HEK293T (cell line): ENCODE measurements around the gene DDIT4.

Experiments
- CTCF ChIA-PET: fragments of 350-600 bp; formaldehyde crosslinking; extraction: SDS; loops from one replicate; lab custom pipeline; 2021; ENCODE audit warnings: antibody characterized with exemption, inconsistent platforms; lab: Yijun Ruan, JAX
- POLR2A ChIA-PET: fragments of 350-600 bp; formaldehyde crosslinking; extraction: SDS; loops from one replicate; lab custom pipeline; 2020; ENCODE audit warnings: antibody characterized with exemption, inconsistent platforms; lab: Yijun Ruan, JAX
- DNase-seq: peaks from one replicate; pipeline ENCODE4 v3.0.0; 2012; ENCODE audit warnings: mixed read lengths; ENCODE audit errors: extremely low spot score
- ARNT ChIP-seq: fragments of 450-650 bp; IDR thresholded peaks from 2 replicates; pipeline ENCODE4 v1.6.1; 2017; ENCODE audit warnings: mild to moderate bottlenecking
- BHLHE40 ChIP-seq: fragments of 450-650 bp; IDR thresholded peaks from 2 replicates; pipeline ENCODE4 v1.6.1; 2016; ENCODE audit warnings: mild to moderate bottlenecking, moderate library complexity, borderline replicate concordance
- CTBP1 ChIP-seq: fragments of 450-650 bp; IDR thresholded peaks from 2 replicates; pipeline ENCODE4 v1.6.1; 2016; ENCODE audit warnings: borderline replicate concordance
- ELF4 ChIP-seq: fragments of 450-650 bp; IDR thresholded peaks from 2 replicates; pipeline ENCODE4 v1.6.1; 2017; ENCODE audit warnings: antibody characterized with exemption
- FOXA1 ChIP-seq: fragments of 450-650 bp; IDR thresholded peaks from 2 replicates; pipeline ENCODE4 v1.6.1; 2016; ENCODE audit warnings: mild to moderate bottlenecking
- FOXK2 ChIP-seq: fragments of 450-650 bp; IDR thresholded peaks from 2 replicates; pipeline ENCODE4 v1.6.1; 2016; ENCODE audit warnings: mild to moderate bottlenecking
- FOXM1 ChIP-seq: fragments of 450-650 bp; IDR thresholded peaks from 2 replicates; pipeline ENCODE4 v1.6.1; 2017; ENCODE audit warnings: mild to moderate bottlenecking, borderline replicate concordance
- HDGF ChIP-seq: fragments of 450-650 bp; IDR thresholded peaks from 2 replicates; pipeline ENCODE4 v1.6.1; 2017; ENCODE audit warnings: antibody characterized with exemption, borderline replicate concordance
- L3MBTL2 ChIP-seq: fragments of 450-650 bp; conservative IDR thresholded peaks from 2 replicates; pipeline ENCODE4 v1.6.1; 2016; ENCODE audit warnings: mild to moderate bottlenecking
- LEF1 ChIP-seq: fragments of 450-650 bp; IDR thresholded peaks from 2 replicates; pipeline ENCODE4 v1.6.1; 2017; ENCODE audit warnings: mild to moderate bottlenecking, borderline replicate concordance
- NFRKB ChIP-seq: fragments of 450-650 bp; IDR thresholded peaks from 2 replicates; pipeline ENCODE4 v1.6.1; 2016; ENCODE audit warnings: mild to moderate bottlenecking, moderate library complexity
- SP1 ChIP-seq: fragments of 450-650 bp; IDR thresholded peaks from 2 replicates; pipeline ENCODE4 v1.6.1; 2017
- SUZ12 ChIP-seq: fragments of 450-650 bp; IDR thresholded peaks from 2 replicates; pipeline ENCODE4 v1.6.1; 2016; ENCODE audit warnings: mild to moderate bottlenecking
- TARDBP ChIP-seq: fragments of 450-650 bp; IDR thresholded peaks from 2 replicates; pipeline ENCODE4 v1.6.1; 2016
- ZNF384 ChIP-seq: fragments of 450-650 bp; IDR thresholded peaks from 2 replicates; pipeline ENCODE4 v1.6.1; 2016
- TF ChIP-seq, protein P1 (sequence below): fragments of 450-650 bp; IDR thresholded peaks from 2 replicates; pipeline ENCODE4 v1.6.1; 2016

DDIT4 gene

DNA sequence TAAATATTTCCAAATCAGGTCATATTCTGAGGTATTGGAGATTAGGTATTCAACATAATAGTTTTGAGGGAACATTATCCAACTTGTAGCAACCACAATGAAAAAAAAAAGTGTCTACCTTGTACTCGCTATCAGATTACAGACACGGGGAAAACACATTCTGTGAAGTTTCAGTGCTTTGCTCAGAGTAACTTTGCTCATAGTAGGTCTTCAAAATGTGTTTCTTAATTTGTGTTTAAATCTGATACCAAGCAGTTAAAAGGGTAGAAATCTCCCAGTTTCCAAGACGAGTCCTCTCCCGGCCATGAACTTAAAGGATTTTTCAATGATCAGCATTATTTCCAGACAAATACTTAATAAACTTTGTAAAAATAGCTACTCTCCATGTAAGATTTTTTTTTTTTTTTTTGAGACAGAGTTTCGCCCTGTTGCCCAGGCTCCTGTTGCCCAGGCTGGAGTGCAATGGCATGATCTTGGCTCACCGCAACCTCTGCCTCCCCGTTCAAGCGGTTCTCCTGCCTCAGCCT is 39.2 kb downstream of the DDIT4 start:
- ChIA-PET POLR2A (interaction anchor here (0.7 to 22.3 kb wide), 3 partner anchors 8 to 51 kb away, joined by 3 to 517 read pairs (median 4); partner anchors contain the start of gene DDIT4), CTCF (interaction anchor here (0.6 kb wide), 1 partner anchor 43 kb away, joined by 3 read pairs; no protein-coding TSS in a partner anchor)
- TF ChIP-seq FOXK2 (no peak), CTBP1 (no peak), NFRKB (no peak), ARNT (no peak), HDGF (no peak), BHLHE40 (no peak), SP1 (no peak), TARDBP (no peak), ZNF384 (no peak), LEF1 (no peak), ELF4 (no peak), L3MBTL2 (no peak), SUZ12 (no peak)
- TF ChIP-seq, protein P1, sequence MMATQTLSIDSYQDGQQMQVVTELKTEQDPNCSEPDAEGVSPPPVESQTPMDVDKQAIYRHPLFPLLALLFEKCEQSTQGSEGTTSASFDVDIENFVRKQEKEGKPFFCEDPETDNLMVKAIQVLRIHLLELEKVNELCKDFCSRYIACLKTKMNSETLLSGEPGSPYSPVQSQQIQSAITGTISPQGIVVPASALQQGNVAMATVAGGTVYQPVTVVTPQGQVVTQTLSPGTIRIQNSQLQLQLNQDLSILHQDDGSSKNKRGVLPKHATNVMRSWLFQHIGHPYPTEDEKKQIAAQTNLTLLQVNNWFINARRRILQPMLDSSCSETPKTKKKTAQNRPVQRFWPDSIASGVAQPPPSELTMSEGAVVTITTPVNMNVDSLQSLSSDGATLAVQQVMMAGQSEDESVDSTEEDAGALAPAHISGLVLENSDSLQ, result no peak
- no peak for DNase-seq

DNA sequence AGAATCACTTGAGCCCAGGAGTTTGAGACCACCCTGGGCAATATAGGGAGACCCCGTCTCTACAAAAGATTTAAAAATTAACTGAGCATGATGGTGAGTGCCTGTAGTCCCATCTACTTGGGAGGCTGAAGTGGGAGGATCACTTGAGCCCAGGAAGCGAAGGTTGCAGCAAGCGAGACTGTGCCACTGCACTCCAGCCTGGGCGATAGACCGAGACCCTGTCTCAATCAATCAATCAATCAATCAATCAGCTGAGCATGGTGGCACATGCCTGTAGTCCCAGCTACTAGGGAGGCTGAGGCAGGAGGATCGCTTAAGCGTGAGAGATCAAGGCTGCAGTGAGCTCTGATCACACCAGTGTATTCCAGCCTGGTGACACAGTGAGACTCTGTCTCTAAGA is 40.5 kb downstream of the DDIT4 start:
- ChIA-PET CTCF (no interaction called here), POLR2A (interaction anchor here (1.4 to 22.3 kb wide), 2 partner anchors 17 to 36 kb away, joined by 4 to 517 read pairs; partner anchors contain the start of gene DDIT4)
- no peak for TF ChIP-seq SP1
- no peak for TF ChIP-seq FOXM1
- no peak for TF ChIP-seq HDGF
- no peak for TF ChIP-seq LEF1
- TF ChIP-seq, protein P1, result no peak
- TF ChIP-seq SUZ12, result no peak
- no peak for TF ChIP-seq CTBP1
- TF ChIP-seq ELF4, result no peak
- no peak for TF ChIP-seq NFRKB
- TF ChIP-seq ZNF384, result no peak
- no peak for TF ChIP-seq L3MBTL2
- DNase-seq, result no peak

DNA sequence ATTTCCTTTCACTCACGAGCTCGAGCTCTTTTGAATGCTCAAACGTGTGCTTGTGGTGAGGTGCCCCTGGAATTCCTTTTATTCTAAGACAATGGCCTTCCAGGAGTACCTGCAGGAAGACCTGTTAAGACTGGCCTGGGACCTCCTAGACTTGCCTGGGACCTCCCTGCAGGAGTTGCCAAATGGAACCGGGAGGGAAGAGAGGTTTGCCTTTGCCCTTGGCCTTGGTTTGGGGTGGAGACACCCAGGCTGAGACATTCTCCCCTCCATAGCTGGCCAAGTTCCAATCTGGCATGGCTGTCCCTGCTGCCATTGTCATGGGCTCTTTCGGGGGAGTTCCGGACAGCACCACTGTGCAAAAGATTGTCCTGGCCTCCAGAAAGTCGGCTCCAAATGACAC is 41.3 kb downstream of the DDIT4 start:
- POLR2A ChIA-PET, result interaction anchor here (1.4 to 22.3 kb wide), 2 partner anchors 18 to 37 kb away, joined by 4 to 517 read pairs; partner anchors contain the start of gene DDIT4
- no peak for TF ChIP-seq ELF4
- TF ChIP-seq LEF1, result no peak
- TF ChIP-seq SP1, result no peak
- no peak for TF ChIP-seq BHLHE40
- no peak for TF ChIP-seq SUZ12
- TF ChIP-seq FOXA1, result no peak
- TF ChIP-seq HDGF, result no peak
- TF ChIP-seq FOXM1, result no peak
- no peak for TF ChIP-seq ARNT
- DNase-seq, result no peak
- CTCF ChIA-PET, result interaction anchor here (0.8 kb wide), 1 partner anchor 17 kb away, joined by 3 read pairs; no protein-coding TSS in a partner anchor

DNA sequence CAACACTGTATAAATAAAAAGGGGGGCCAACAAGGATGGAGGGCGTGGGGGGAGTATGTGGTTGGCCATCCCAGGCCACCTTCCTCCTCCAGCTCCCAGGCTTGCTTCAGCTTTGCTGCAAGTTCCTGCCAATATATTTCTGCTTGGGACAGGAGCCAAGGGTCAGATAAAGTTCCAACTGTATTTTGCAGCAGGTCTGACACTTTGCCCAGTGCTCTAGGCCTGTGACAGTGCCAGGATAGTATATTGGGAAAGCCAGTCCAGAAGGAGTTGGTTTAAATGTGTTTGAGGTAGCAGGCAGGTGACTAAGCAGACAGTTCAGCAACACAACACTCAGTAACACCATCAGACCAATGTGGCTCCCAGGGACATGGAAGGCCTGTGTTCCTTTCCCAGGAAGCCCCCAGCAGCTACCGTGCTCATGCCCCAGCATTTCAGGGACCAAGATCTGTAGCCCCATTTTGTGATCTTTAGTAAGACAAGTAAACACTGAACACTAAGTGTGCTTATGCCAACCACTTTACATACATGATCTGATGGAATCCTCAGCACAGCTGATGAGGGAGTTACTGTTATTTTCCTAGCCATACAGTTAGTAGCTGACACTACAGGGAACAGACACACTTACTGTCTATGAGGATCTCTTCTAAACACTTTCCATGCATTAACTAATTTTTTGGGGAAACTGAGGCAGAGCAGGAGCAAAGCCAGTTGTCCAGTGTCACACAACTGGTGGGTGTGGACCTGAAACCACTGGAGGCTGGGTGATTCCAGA is 42.1 kb downstream of the DDIT4 start:
- TF ChIP-seq NFRKB (no peak), FOXK2 (no peak)
- no peak for DNase-seq
- ChIA-PET POLR2A (interaction anchor here (22.3 kb wide), 1 partner anchor 38 kb away, joined by 517 read pairs; the partner anchor contains the start of gene DDIT4), CTCF (interaction anchor here (0.8 kb wide), 1 partner anchor 18 kb away, joined by 3 read pairs; no protein-coding TSS in a partner anchor)

DNA sequence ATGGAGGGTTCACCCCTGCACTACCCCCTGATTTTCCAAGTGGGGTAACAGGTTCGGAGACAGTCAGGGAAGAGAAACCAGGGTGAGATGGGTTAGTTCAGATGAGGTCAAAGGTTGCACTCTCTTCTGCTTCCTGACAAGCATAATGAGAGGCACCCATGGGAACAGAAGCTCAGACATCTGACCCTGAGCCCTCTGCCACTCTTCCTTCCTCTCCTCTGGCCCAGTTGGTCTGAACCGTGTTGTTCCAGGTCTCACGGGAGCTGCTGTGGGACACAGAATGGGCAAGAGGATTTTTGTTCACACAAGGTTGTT is 42.6 kb downstream of the DDIT4 start:
- TF ChIP-seq FOXM1 (no peak), BHLHE40 (no peak), FOXK2 (no peak), ARNT (no peak), ELF4 (no peak), LEF1 (no peak), CTBP1 (no peak), L3MBTL2 (no peak), NFRKB (no peak), HDGF (no peak), ZNF384 (no peak), FOXA1 (no peak), SUZ12 (no peak), TARDBP (no peak), SP1 (no peak)
- TF ChIP-seq, protein P1, result no peak
- POLR2A ChIA-PET, result interaction anchor here (0.8 to 22.3 kb wide), 2 partner anchors 38 to 100 kb away, joined by 3 to 517 read pairs; partner anchors contain the start of genes ASCC1 and DDIT4
- no peak for DNase-seq
- CTCF ChIA-PET, result no interaction called here
